HCT116 (cell line): Measurements from ENCODE around the gene MEIS2. TPM values are rescaled to one million over a fixed set of nuclear protein-coding genes. Genes with fewer than 3 reads are reported as not detected.

ENCODE experiments used
- ATAC-seq: fragments of 200-7000 bp; cut with Tn5 transposase; 2 replicates; pipeline ENCODE4 v1.9.1; 2020; ENCODE audit warnings: mild to moderate bottlenecking, moderate library complexity
- BruUV-seq: library from RNA; stranded (reverse); fragments of 400-500 nt; replicated peaks from 2 replicates; lab custom pipeline; 2021; lab: Mats Ljungman, UMichigan
- CTCF ChIA-PET: fragments of 300-600 bp; sonication (Branson Sonifier 250); formaldehyde crosslinking; loops from one replicate; lab custom pipeline; 2021; ENCODE audit warnings: antibody characterized with exemption; lab: Charles Lee
- POLR2A ChIA-PET: fragments of 300-600, 350-600 bp; sonication (Branson Sonifier 250); formaldehyde crosslinking; loops from one replicate; lab custom pipeline; 2021; ENCODE audit warnings: antibody characterized with exemption; lab: Charles Lee
- RAD21 ChIA-PET, 2 experiments: fragments of 300-600 bp; sonication (Branson Sonifier 250); formaldehyde crosslinking; loops; one replicate each; lab custom pipeline; 2023; ENCODE audit warnings: low total read pairs in 2 of 2; ENCODE audit not compliant: uncharacterized antibody in 2 of 2, unreplicated experiment in 2 of 2, low non-redundant PET in 1 of 2; lab: Charles Lee
- DNase-seq: peaks from one replicate; pipeline ENCODE4 v3.0.0-alpha.2; 2010; ENCODE audit warnings: low read depth, low spot score
- H2AFZ ChIP-seq: fragments of 200-600 bp; shearing (Covaris generic), sonication (generic); 2 replicates; pipeline ENCODE4 v1.6.1; 2017; ENCODE audit warnings: low read depth, mixed run types, mixed read lengths, antibody characterized with exemption, low read length; ENCODE audit not compliant: poor library complexity, severe bottlenecking
- H3K27ac ChIP-seq: 2 replicates; pipeline ENCODE4 v1.5.1; 2012; ENCODE audit warnings: low read depth, low read length
- H3K27me3 ChIP-seq: fragments of 200-600 bp; sonication (generic); 2 replicates; pipeline ENCODE4 v1.6.1; 2016; ENCODE audit warnings: mixed run types, low read length, mixed read lengths; ENCODE audit not compliant: insufficient read depth
- H3K36me3 ChIP-seq, 2 experiments: fragments of 200-500 bp in 1 of 2; fragments of 200-600 bp in 1 of 2; sonication (Bioruptor generic) in 1 of 2; sonication (generic) in 1 of 2; 2 replicates each; pipeline versions ENCODE4 v1.5.1 to v1.6.1; 2014 to 2016; ENCODE audit warnings: low read length in 2 of 2, inconsistent platforms in 1 of 2, mixed read lengths in 1 of 2, mixed run types in 1 of 2; ENCODE audit not compliant: insufficient read depth in 2 of 2, control insufficient read depth in 1 of 2
- H3K4me1 ChIP-seq, 2 experiments: fragments of 200-600 bp in 1 of 2; sonication (generic) in 1 of 2; 2 replicates each; pipeline versions ENCODE4 v1.5.1 to v1.6.1; 2012 to 2017; ENCODE audit warnings: low read length in 2 of 2, inconsistent platforms in 1 of 2, mild to moderate bottlenecking in 1 of 2, mixed read lengths in 1 of 2, mixed run types in 1 of 2, moderate library complexity in 1 of 2; ENCODE audit not compliant: insufficient read depth in 2 of 2, control insufficient read depth in 1 of 2
- H3K4me2 ChIP-seq: fragments of 200-600 bp; sonication (generic); 2 replicates; pipeline ENCODE4 v1.6.1; 2017; ENCODE audit warnings: mixed run types, low read length, mixed read lengths
- H3K4me3 ChIP-seq, 2 experiments: fragments of 200-600 bp in 1 of 2; sonication (generic) in 1 of 2; replicated peaks in 1 of 2; 2 replicates each; pipeline ENCODE4 v1.5.1; 2011 to 2016; ENCODE audit warnings: low read length in 2 of 2, control low read depth in 1 of 2, low read depth in 1 of 2, mild to moderate bottlenecking in 1 of 2, mixed read lengths in 1 of 2, mixed run types in 1 of 2
- H3K79me2 ChIP-seq: fragments of 200-600 bp; sonication (generic); 2 replicates; pipeline ENCODE4 v1.6.1; 2017; ENCODE audit warnings: mild to moderate bottlenecking, mixed run types, low read length, moderate library complexity, mixed read lengths; ENCODE audit not compliant: insufficient read depth
- H3K9ac ChIP-seq: fragments of 200-600 bp; sonication (generic); 2 replicates; pipeline ENCODE4 v1.6.1; 2016; ENCODE audit warnings: low read length, mixed read lengths
- H3K9me2 ChIP-seq: fragments of 200-600 bp; sonication (generic), shearing (Covaris generic); 2 replicates; pipeline ENCODE4 v1.6.1; 2017; ENCODE audit warnings: mixed run types, mild to moderate bottlenecking, moderate library complexity; ENCODE audit not compliant: insufficient read depth
- H3K9me3 ChIP-seq, 2 experiments: fragments of 200-500 bp in 1 of 2; fragments of 200-600 bp in 1 of 2; sonication (Bioruptor generic) in 1 of 2; sonication (generic) in 1 of 2; 2 replicates each; pipeline ENCODE4 v1.6.1; 2014 to 2017; ENCODE audit warnings: low read length in 2 of 2, mixed read lengths in 2 of 2, inconsistent platforms in 1 of 2, low read depth in 1 of 2, mild to moderate bottlenecking in 1 of 2, mixed run types in 1 of 2, moderate library complexity in 1 of 2; ENCODE audit not compliant: control insufficient read depth in 1 of 2, insufficient read depth in 1 of 2
- H4K20me1 ChIP-seq: fragments of 200-600 bp; sonication (generic), shearing (Covaris generic); 2 replicates; pipeline ENCODE4 v1.6.1; 2017; ENCODE audit warnings: mixed run types, mild to moderate bottlenecking, moderate library complexity; ENCODE audit not compliant: insufficient read depth
- ATF3 ChIP-seq: IDR thresholded peaks from 2 replicates; pipeline ENCODE4 v1.6.1; 2012
- CEBPB ChIP-seq: IDR thresholded peaks from 2 replicates; pipeline ENCODE4 v1.6.1; 2012; ENCODE audit warnings: low read depth
- EGR1 ChIP-seq: IDR thresholded peaks from 2 replicates; pipeline ENCODE4 v1.6.1; 2012; ENCODE audit warnings: low read depth
- ELF1 ChIP-seq: IDR thresholded peaks from 2 replicates; pipeline ENCODE4 v1.6.1; 2012; ENCODE audit warnings: low read depth, borderline replicate concordance
- MAX ChIP-seq: IDR thresholded peaks from 2 replicates; pipeline ENCODE4 v1.6.1; 2012
- POLR2A ChIP-seq: IDR thresholded peaks from 2 replicates; pipeline ENCODE4 v1.7.0; 2011; ENCODE audit warnings: borderline replicate concordance; ENCODE audit not compliant: insufficient read depth, insufficient read length; ENCODE audit errors: extremely low read depth
- POLR2AphosphoS5 ChIP-seq: IDR thresholded peaks from 2 replicates; pipeline ENCODE4 v1.6.1; 2011; ENCODE audit warnings: mild to moderate bottlenecking, low read depth, low read length, moderate library complexity
- RAD21 ChIP-seq: IDR thresholded peaks from 2 replicates; pipeline ENCODE4 v1.6.1; 2012; ENCODE audit warnings: low read depth, mild to moderate bottlenecking
- REST ChIP-seq: IDR thresholded peaks from 2 replicates; pipeline ENCODE4 v1.6.1; 2012; ENCODE audit warnings: low read depth
- YY1 ChIP-seq: IDR thresholded peaks from 2 replicates; pipeline ENCODE4 v1.6.1; 2011; ENCODE audit warnings: low read length, low read depth, moderate library complexity, mild to moderate bottlenecking; ENCODE audit not compliant: insufficient replicate concordance; ENCODE audit errors: extremely low read depth
- ZBTB33 ChIP-seq: IDR thresholded peaks from 2 replicates; pipeline ENCODE4 v1.6.1; 2011; ENCODE audit warnings: mild to moderate bottlenecking, low read length, moderate library complexity; ENCODE audit not compliant: insufficient replicate concordance; ENCODE audit errors: extremely low read depth
- ZNF274 ChIP-seq: fragments of 200-500 bp; sonication (Bioruptor generic); IDR thresholded peaks from 2 replicates; pipeline ENCODE4 v1.6.1; 2014; ENCODE audit warnings: mild to moderate bottlenecking, low read depth, low read length, inconsistent platforms
- intact Hi-C: fragments of 100-400 bp; cut with micrococcal nuclease; formaldehyde crosslinking; loops from 2 replicates; pipeline ENCODE4 v1.10.0; 2022
- total RNA-seq: library from RNA; stranded (reverse); gene quantifications from one replicate; pipeline ENCODE4 v1.2.1, GENCODE V29; 2021; ENCODE audit not compliant: unreplicated experiment

The MEIS2 gene
- total RNA-seq, 1 experiment from 2014 or later, result 11.5 TPM

- Histone ChIP-seq H3K27me3 (no peaks in the 10 kb centered on the region), H4K20me1 (no peaks in the 10 kb centered on the region), H3K79me2 (no peaks in the 10 kb centered on the region), H3K36me3 (no peaks in the 10 kb centered on the region), H3K9me2 (no peaks in the 10 kb centered on the region), H3K27ac (no peak overlapping the region), H3K4me2 (no peak overlapping the region), H3K9ac (no peak overlapping the region), H3K4me1 (no peaks in the 10 kb centered on the region), H3K4me3 (no peak overlapping the region), H3K9me3 (no peaks in the 10 kb centered on the region), H2AFZ (no peak overlapping the region)
- RAD21 ChIA-PET, result no interaction called here
- BruUV-seq, result no TSS peak
- no peak for ATAC-seq
- intact Hi-C loops, result no loop called here
- POLR2A ChIA-PET, result no interaction called here
- CTCF ChIA-PET, result no interaction called here
- TF ChIP-seq CEBPB, result no peak
- no peak for TF ChIP-seq YY1
- no peak for TF ChIP-seq ZBTB33
- no peak for TF ChIP-seq EGR1
- no peak for TF ChIP-seq RAD21
- TF ChIP-seq ZNF274, result no peak
- TF ChIP-seq ELF1, result no peak
- no peak for TF ChIP-seq ATF3
- TF ChIP-seq POLR2A, result no peak
- TF ChIP-seq REST, result no peak
- no peak for TF ChIP-seq MAX
- no peak for TF ChIP-seq POLR2AphosphoS5
- no peak for DNase-seq
These were observed 86.2 kb downstream of the MEIS2 start for GRCh38 chr15:37014137-37014536.
